SH-SY5Y (cell line): ENCODE results near the gene CABP1.

ENCODE experiments used
- GATA2 ChIP-seq: IDR thresholded peaks from 2 replicates; pipeline ENCODE4 v1.6.1; 2011; ENCODE audit warnings: mild to moderate bottlenecking, low read depth, low read length
- GATA3 ChIP-seq: IDR thresholded peaks from 2 replicates; pipeline ENCODE4 v1.6.1; 2011; ENCODE audit warnings: low read depth, mild to moderate bottlenecking, low read length, moderate library complexity

Gene CABP1

DNA sequence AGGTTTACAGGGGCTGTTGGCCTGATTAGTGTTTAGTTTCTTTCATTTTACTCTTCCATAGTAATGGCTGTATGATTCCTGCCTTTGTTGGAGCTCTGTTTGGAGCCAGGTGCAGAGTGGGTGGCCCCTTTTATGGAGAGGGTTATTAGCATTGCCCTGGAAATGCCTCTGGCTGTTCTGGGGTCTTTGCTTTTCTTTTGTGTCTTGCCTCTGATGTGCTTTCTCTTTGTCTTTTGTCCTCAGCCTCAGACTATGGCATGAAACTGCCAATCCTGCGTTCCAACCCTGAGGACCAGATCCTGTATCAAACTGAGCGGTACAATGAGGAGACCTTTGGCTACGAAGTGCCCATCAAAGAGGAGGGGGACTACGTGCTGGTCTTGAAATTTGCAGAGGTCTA lies 53.4 kb downstream of the CABP1 start:
- no peak for TF ChIP-seq GATA3
- TF ChIP-seq GATA2, result no peak

DNA sequence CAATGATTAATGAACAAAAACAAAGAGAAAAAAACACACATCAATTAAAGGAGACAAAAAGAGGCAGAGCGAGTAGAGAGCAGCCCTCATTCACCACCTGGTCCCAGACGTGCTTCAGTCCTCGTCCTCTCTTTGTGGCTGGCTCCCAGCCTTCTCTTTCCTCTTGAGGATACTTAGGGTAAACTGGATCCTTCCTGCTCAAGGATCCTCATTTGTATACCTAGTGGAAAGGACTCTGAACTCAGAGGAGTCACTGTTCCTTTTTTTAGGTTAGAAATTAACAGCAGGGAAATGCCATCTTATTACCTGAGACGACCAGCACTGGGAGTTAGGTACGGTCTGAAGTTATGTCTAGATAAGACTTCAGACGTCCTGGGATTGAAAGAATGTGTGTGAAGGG lies 56.2 kb downstream of the CABP1 start:
- TF ChIP-seq GATA3 (no peak), GATA2 (no peak)

- TF ChIP-seq GATA3 (no peak), GATA2 (no peak)
Observed at GRCh38 chr12:120697344-120697743, 56.9 kb downstream of the CABP1 start.

DNA sequence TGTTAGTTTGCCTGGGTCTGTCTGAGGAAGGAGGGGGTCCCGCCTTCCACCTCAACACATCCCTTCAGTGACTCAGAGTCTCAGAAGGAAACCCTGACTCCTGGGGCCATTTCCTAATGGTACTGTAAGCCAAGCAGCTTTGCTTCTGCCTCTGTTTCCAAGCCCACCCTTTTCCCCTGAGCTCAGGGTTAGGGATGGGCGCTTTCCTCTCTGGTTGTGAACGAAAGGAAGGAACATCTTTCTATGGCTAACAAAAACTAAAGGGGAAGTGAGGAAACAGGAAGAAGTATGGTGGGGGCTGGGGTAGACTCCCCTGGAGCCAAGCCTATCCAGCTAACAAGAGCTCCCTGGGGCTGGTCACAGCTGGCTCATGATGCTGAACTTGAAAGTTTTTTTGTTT lies 58.2 kb downstream of the CABP1 start:
- TF ChIP-seq GATA3, result no peak
- TF ChIP-seq GATA2, result no peak

DNA sequence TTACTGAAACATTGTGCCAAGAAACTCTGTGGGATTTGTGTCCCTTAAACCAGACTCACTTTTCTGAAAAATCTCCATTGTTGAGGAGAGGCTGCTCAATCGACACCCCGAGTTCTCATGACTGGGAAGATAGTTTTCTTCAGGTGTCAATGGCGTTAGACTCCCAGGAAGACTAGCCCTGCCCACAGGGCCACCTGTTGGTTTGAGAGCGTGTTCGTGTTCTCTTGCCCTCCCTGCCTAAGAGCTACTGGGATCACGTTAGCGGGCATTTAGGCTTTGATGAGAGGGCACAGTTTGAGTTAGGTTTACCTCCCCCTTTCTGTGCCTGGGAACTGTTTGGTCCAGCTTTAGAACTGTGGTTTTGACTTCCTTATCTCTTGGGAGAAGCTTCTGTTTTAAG lies 59.1 kb downstream of the CABP1 start:
- TF ChIP-seq GATA3, result no peak
- no peak for TF ChIP-seq GATA2

DNA sequence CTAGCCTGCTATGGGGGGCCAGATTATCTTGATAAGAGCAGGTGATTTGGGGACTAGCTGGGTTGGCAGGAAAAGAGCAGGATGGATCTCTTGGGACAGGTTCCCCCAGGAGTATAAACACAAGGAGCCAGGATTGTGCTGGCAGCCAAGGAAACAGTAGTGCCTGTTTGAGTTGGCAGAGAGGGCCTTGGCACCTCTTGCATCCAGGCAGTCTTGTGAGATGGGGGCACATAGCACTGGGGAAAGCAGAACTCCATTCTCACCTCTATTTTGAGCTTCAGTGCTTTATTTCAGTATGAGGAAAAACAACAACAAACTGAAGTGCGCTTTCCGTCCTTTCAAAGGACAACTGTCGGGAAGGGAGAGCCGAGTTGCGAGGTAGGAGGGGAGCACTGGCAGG lies 60.5 kb downstream of the CABP1 start:
- TF ChIP-seq GATA3 (no peak), GATA2 (no peak)

- TF ChIP-seq GATA2 (peak; percentile 53; the same call in 1 of the 2 replicates), GATA3 (no peak)
Observed at GRCh38 chr12:120702637-120703036, 62.2 kb downstream of the CABP1 start.

DNA sequence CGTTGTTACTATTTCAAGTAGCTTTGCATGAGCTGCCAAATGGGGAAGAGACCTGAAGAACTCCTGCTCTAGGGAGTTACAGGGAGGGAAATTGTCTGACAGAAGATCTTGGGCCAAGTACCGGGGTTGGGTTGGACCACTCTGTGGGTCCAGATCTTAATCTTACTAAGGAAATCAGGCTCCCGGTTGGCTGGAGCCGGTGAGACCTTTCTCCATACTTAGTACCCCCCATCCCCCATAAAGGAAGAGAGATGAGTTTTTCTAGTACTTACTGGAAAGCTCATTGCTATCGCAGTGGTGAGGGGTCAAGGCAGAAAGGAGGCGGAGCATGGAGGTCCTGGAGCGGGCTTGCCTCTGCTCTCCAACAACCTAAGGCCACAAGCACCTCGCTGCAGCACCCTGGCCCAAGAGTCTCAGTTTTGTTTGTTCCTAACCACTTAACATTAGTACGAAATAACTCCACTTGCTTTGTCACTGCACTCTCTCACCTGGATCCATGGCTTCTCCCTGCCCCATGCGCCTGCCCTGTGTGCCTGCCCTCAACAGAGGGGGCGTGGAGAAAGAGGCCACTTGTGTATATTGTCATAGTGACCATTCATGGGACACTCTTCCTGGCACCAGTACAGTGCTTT lies 63.0 kb downstream of the CABP1 start:
- TF ChIP-seq GATA2 (no peak), GATA3 (no peak)

GRCh38 chr12:120705618-120706017 lies 65.2 kb downstream of the CABP1 start:
- TF ChIP-seq GATA2 (no peak), GATA3 (no peak)

- TF ChIP-seq GATA2 (no peak), GATA3 (no peak)
Observed at GRCh38 chr12:120706029-120706428, 65.6 kb downstream of the CABP1 start.

DNA sequence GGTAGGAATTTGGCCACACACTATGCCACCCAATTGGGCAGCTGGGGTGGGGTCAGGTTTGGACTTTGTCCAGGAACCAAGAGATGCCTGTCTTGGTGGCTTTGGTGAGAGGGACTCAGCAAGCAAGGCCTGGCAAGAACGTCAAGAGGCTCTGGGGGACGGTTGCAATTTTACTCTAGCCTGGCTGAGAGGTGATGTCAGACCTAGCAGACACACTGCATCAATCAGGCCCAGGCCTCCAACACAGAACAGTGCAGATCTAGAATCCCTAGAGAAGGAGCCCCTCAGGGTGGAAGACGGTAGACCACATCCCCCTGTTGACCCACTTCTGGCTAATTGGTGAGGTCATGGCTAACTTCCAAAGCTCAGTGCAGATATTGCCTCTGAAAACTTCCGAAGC lies 68.2 kb downstream of the CABP1 start:
- TF ChIP-seq GATA2 (no peak), GATA3 (no peak)

- TF ChIP-seq GATA3, result no peak
- peak; percentile 48; the same call in 1 of the 2 replicates for TF ChIP-seq GATA2
Observed at GRCh38 chr12:120710031-120710804, 69.8 kb downstream of the CABP1 start, which contains the start of gene UNC119B. TSS of gene UNC119B (plus strand) at chr12:120710458. CDS start at chr12:120710475, 17 bp downstream.

DNA sequence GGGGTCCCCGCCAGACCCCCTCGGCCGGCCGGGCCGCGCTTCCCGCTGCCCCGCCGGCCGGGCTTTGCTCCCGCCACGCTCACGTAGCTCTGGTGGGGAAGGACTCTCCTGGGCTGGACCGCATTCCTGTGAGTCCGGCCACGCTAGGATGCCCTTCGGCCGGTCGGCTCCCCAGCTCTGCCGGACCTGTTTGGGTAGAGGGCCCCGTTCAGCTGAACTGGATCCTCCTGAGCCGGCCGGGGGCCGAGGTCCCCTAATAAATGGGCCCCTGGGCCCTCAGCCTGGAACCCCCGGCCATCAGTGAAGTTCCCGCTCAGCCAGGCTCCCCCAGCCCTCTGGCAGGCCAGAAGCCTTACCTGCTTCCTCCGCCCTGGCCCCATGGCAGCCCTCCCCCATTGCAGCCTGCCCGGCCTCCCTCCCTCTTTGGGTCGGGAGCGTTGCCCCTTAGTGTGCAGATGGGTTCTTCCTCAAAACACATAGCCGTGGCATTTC lies 70.4 kb downstream of the CABP1 start:
- TF ChIP-seq GATA3 (no peak), GATA2 (no peak)

DNA sequence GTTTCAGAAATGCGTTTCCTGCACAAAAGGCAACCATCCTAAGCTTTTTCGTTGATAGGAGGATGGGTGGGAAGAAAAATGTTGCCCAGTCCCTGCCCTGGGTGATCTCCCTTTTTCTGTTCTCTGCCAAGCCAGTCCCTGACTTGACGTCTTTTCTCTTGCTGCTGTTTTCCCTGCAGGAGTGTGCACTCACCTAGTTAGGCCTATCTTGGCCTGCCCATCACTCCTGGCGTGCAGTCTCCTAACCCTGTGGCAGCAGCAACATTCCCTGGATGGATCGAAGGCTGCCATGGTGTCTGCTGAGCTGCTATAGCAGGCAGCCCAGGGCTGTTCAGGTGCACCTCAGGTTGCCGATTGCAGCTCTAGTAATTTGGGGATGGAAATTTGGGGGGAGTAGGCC lies 71.0 kb downstream of the CABP1 start:
- TF ChIP-seq GATA2 (0 out of 2 replicates have a peak, but pooled peaks have one; percentile 12), GATA3 (no peak)

DNA sequence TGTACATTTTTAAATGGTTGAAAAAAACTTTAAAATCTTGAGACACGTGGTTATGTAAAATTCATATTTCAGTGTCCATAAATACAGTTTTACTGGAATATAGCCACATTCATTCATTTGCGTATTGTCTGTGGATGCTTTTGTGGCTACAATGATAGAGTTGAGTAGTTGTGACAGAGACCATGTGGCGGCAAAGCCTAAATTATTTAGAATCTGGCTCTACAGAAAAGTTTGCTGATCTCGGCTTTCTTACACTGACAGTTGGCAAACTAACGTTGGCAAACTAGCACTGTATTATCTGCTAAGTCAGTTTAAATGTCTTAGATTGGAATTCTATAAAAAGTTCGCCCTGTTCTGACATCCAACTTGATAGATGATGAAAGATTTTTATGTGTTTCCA lies 72.2 kb downstream of the CABP1 start:
- TF ChIP-seq GATA2, result no peak
- no peak for TF ChIP-seq GATA3
